Activated gamma-delta T cell (primary cell): ENCODE data around the gene HNRNPA3.
"Not testable (repeated sequence)": the region's sequence is repeated elsewhere in the genome, so short reads cannot be mapped to it uniquely, and the experiment has no call there.

ENCODE experiments used
- DNase-seq: peaks from one replicate; lab custom pipeline; 2025; lab: John Stamatoyannopoulos, UW
- total RNA-seq, 2 donors: gene quantifications; one replicate each; lab custom pipeline; 2026; lab: John Stamatoyannopoulos, UW

The HNRNPA3 gene
- total RNA-seq = 95.3 to 105 reads per million in 2 donors

GRCh38 chr2:177212106-177212890 is at the start of gene HNRNPA3:
TSS of gene HNRNPA3 (plus strand) at chr2:177212794. CDS start at chr2:177212800, 6 bp downstream.
- peak; percentile 100 for DNase-seq

- DNase-seq = no peak
These were observed 48.5 kb upstream of the HNRNPA3 start for GRCh38 chr2:177164131-177164530.

GRCh38 chr2:177164584-177165052 is 48.0 kb upstream of the HNRNPA3 start:
- no peak for DNase-seq

- DNase-seq = no peak
These were observed 47.5 kb upstream of the HNRNPA3 start for GRCh38 chr2:177165061-177165583.

- DNase-seq = no peak
These were observed 46.6 kb upstream of the HNRNPA3 start for GRCh38 chr2:177165721-177166711.

GRCh38 chr2:177169810-177170514 is 42.6 kb upstream of the HNRNPA3 start:
- no peak for DNase-seq

GRCh38 chr2:177171418-177171865 is 41.2 kb upstream of the HNRNPA3 start:
- DNase-seq = no peak

- no peak for DNase-seq
These were observed 40.3 kb upstream of the HNRNPA3 start for GRCh38 chr2:177172034-177172880.

GRCh38 chr2:177174486-177174885 is 38.1 kb upstream of the HNRNPA3 start:
- no peak for DNase-seq

- no peak for DNase-seq
These were observed 36.5 kb upstream of the HNRNPA3 start for GRCh38 chr2:177175917-177176668.

- no peak for DNase-seq
These were observed 33.8 kb upstream of the HNRNPA3 start for GRCh38 chr2:177178797-177179196.

GRCh38 chr2:177179227-177179626 is 33.4 kb upstream of the HNRNPA3 start:
- no peak for DNase-seq

- not testable (repeated sequence) for DNase-seq
These were observed 32.9 kb upstream of the HNRNPA3 start for GRCh38 chr2:177179671-177180070.

- no peak for DNase-seq
These were observed 32.2 kb upstream of the HNRNPA3 start for GRCh38 chr2:177180269-177181000.

GRCh38 chr2:177183860-177184259 is 28.7 kb upstream of the HNRNPA3 start:
- no peak for DNase-seq

GRCh38 chr2:177184606-177185005 is 28.0 kb upstream of the HNRNPA3 start:
- no peak for DNase-seq

GRCh38 chr2:177186038-177186437 is 26.6 kb upstream of the HNRNPA3 start:
- DNase-seq = not testable (repeated sequence)

- no peak for DNase-seq
These were observed 24.8 kb upstream of the HNRNPA3 start for GRCh38 chr2:177187631-177188312.
